Panc1 (cell line): Measurements from ENCODE around the gene LPP.

Source experiments
- TCF7L2 ChIP-seq: IDR thresholded peaks from 2 replicates; pipeline ENCODE4 v1.6.1; 2011; ENCODE audit warnings: mild to moderate bottlenecking, low read depth, low read length, inconsistent platforms
- TF ChIP-seq, protein P1 (sequence below): fragments of 450-650 bp; IDR thresholded peaks from 2 replicates; pipeline ENCODE4 v1.5.1; 2017; ENCODE audit warnings: mild to moderate bottlenecking

- TF ChIP-seq, protein P1, sequence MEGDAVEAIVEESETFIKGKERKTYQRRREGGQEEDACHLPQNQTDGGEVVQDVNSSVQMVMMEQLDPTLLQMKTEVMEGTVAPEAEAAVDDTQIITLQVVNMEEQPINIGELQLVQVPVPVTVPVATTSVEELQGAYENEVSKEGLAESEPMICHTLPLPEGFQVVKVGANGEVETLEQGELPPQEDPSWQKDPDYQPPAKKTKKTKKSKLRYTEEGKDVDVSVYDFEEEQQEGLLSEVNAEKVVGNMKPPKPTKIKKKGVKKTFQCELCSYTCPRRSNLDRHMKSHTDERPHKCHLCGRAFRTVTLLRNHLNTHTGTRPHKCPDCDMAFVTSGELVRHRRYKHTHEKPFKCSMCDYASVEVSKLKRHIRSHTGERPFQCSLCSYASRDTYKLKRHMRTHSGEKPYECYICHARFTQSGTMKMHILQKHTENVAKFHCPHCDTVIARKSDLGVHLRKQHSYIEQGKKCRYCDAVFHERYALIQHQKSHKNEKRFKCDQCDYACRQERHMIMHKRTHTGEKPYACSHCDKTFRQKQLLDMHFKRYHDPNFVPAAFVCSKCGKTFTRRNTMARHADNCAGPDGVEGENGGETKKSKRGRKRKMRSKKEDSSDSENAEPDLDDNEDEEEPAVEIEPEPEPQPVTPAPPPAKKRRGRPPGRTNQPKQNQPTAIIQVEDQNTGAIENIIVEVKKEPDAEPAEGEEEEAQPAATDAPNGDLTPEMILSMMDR, result no peak
- TF ChIP-seq TCF7L2, result no peak
These were observed 150.5 kb downstream of the LPP start for GRCh38 chr3:188304501-188304900.
